ENCODE results near the gene MPP2.

GRCh38 chr17:43855061-43855460, 52.3 kb downstream of the MPP2 start:
- TF ChIP-seq, protein P1, sequence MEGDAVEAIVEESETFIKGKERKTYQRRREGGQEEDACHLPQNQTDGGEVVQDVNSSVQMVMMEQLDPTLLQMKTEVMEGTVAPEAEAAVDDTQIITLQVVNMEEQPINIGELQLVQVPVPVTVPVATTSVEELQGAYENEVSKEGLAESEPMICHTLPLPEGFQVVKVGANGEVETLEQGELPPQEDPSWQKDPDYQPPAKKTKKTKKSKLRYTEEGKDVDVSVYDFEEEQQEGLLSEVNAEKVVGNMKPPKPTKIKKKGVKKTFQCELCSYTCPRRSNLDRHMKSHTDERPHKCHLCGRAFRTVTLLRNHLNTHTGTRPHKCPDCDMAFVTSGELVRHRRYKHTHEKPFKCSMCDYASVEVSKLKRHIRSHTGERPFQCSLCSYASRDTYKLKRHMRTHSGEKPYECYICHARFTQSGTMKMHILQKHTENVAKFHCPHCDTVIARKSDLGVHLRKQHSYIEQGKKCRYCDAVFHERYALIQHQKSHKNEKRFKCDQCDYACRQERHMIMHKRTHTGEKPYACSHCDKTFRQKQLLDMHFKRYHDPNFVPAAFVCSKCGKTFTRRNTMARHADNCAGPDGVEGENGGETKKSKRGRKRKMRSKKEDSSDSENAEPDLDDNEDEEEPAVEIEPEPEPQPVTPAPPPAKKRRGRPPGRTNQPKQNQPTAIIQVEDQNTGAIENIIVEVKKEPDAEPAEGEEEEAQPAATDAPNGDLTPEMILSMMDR (IDR thresholded peaks at IDR 0.05; ENCODE audit: low read depth, low read length, poor library complexity, severe bottlenecking) = no peak
- TF ChIP-seq EZH2phosphoT487 (IDR thresholded peaks at IDR 0.05; ENCODE audit: borderline replicate concordance, low read length) = no peak
